LHCN-M2 (cell line): ENCODE results near the gene LAPTM4A. TPM values are rescaled to one million over a fixed set of nuclear protein-coding genes. Genes with fewer than 3 reads are reported as not detected.

Experiments
- DNase-seq: peaks from one replicate; pipeline ENCODE4 v3.0.0-alpha.2; 2012; ENCODE audit warnings: low read depth
- total RNA-seq: library from RNA; depleted of rRNA; stranded (reverse); fragments of >200 nt; gene quantifications from 2 replicates; pipeline ENCODE4 v1.2.3, GENCODE V29; 2014

LAPTM4A gene
- total RNA-seq, 1 experiment from 2014 or later = 174 TPM

- DNase-seq = no peak
Observed at GRCh38 chr2:20021405-20022009, 29.9 kb downstream of the LAPTM4A start.

DNA sequence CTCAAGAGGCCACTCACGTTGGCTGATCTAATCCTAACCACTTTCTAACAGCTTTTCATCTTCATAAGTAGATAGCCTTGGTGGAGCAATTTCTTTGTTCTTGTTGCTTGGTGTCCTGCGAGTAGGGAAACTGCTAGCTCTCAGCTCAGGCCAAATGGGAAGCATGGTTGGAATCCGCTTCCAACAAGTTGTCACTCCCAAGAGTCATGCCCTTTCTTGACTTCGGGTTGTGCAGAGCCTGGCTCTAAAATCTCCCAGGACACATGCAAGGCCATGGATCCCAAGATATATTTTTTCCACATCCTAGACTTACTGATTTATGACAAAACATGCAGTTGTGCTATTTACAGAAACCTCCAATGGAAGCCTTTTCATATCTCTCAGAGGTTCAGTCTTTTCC lies 31.7 kb downstream of the LAPTM4A start:
- no peak for DNase-seq

DNA sequence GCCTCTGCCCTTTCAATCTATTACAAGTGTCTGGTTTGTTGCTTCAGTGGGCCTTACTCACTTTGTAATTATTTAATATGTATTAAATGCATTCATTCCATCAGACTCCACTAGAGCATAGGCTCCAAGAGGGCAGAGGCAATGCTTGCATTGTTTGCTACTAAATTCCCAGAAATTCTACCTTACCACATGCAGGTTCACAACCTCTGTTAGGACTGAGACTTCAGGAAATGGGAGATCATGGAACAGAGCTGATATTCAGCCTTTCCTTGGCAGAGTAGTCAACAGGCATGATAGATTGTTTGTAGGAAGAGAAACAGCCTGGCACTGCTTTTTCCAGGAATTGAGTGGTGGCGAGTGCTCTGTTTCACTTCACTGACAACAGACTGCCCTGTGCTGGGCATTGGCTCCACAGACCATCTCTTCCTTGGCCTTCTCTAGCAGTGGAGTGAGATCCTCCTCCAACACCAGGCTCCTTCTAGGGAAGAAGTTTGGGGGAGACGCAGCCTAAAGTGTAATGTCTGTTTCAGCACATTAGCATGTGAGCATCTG lies 32.8 kb downstream of the LAPTM4A start:
- DNase-seq = no peak

DNA sequence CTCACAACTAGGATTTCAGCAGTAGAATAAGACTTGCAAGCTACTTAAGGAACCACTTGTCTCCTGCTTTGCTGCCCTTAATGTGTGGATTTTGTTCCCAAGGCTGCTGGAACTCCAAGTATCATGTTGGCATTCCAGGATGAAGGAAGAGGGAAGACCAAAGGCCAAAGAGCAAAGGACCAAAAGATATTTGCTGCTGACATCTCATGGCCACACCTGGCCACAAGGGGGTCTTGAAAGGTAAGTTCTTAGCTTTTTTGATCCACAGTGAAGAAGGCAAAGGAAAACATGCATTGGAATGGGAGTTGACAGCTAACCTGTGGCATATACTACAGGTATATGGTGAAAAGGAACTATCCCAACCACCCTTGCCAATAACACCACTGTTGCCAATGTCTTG lies 35.1 kb downstream of the LAPTM4A start:
- DNase-seq = no peak

DNA sequence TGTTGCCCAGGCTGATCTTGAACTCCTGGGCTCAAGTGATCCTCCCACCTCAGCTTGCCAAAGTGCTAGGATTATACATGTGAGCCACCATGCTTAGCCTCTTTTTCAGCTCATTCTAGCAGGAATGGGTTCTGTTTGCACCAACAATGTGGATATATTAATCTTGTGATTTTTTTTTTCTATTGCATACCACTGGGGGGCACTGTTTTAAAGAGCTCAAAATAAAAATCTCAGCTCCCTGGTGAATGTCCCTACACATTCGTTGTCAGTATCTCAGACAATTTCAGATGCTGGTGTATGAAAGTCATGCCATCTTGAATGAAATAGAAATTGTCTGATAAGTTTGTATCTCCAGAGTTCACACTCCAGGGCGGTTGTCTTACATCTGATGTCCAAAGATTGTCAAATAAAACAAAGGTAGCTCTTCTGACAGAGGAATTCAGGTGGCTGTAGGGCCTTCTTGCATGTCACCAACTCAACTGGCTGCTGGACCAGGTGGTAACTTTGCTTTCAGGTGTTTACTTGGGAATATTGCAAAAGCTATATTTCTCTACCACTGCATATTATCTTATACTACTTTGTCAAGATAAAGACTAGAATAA lies 35.8 kb downstream of the LAPTM4A start:
- peak; percentile 68 for DNase-seq

DNA sequence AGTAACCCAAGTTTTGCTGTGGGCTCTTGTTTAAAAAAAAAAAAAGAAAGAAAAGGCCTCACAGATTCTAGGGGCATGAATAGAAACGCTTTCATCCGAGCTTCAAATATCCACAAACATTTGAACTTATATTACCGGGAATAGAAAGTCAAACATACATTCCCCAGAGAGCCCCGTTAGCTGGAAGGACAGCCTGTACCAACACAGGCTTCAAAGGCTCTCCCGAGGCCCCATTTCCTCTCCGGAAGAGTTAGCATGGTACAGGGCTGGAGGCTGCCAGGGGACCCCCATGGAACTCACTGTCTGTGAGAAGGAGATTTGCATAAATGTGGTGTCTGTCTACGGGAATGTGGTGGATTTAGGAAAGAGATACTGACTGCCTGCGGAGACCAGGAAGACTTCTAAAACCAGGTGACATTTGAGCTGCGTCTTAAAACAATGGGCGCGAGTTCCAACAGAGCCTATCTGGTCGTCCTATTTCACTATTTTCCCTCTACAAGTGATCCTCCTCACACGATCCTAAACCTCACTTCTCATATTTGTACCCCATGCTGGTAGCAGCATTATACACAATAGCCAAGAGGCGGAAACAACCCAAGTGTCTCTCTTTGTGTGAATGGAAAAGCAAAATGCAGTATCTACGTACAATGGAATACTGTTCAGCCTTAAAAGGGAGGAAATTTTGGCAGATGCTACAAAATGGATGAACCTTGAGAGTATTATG lies 38.1 kb downstream of the LAPTM4A start:
- DNase-seq = no peak

DNA sequence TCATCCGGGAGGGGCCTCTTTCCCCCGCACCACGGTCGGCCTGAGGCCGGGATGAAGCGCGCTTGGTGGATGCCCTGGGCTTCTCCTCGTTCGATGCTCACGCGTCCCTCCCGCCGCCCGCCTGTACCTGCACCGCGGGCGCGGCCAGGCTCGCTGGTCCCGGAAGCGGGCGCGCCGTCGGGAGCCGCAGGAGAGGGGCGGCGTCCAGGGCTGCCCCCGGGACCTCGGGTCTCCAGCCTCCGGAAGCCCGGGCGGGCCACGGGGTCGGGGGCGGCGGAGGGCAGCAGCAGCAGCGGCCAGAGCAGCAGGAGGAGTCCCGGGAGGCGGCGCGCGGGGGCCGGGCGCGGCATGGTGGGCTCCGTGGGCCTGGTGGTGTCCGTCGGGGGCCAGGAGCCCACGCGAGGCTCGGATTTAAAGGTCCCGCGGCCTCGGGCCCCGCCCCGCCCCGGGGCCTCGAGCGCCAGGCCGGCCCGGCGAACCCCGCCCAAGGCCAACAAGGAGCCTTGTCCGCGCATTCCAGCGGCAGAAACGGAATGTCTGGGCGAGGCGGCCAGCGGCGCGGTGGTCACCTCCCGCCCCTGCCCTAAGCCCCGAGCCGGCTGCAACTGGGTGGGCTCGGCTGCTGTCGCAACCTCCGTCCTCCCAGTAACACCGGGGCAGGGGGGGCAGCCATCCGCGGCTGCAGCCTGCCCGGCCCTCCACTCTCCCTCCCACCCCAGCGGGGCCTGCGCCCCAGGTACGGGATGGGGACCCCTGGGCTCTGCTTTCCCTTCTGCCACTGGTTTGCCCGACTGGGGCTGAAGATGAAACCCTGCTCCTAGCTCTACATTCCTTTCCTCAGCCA lies 38.9 kb downstream of the LAPTM4A start, which contains the start of gene MATN3:
TSS of gene MATN3 (minus strand) at position 387 of the 844 bp plus-strand sequence. CDS start at position 350, 37 bp downstream.
- peak; percentile 39 for DNase-seq

DNA sequence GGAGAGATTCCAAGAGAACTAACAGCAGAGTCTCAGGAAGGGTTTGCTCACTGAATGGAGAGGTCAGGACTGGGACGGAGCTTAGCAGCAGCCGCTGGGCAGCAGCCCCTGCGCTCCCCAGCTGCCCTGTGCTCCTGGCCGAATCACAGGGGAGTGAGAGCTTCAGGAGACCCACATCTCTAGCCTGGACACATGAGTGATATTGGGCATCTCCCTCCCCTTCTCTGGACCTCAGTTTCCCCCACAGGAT lies 39.5 kb downstream of the LAPTM4A start:
- no peak for DNase-seq

GRCh38 chr2:20011276-20012031 lies 40.0 kb downstream of the LAPTM4A start:
- DNase-seq = no peak

DNA sequence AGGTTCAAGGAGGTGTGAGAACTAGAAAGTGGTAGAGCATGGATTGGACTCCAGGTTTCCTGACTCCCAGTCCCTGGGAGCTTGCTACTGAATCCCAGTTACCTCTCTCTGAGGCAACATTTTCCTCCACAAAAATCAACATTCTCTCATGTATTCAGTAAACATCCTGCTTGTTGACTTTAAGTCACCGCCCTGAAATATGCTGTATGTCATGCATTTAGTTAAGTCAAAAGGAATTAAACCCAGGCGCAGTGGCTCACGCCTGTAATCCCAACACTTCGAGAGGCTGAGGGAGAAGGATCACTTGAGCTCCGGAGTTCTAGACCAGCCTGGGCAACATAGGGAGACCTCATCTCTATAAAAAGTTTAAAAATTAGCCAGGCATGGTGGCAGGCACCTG lies 42.7 kb downstream of the LAPTM4A start:
- DNase-seq = no peak

GRCh38 chr2:20005891-20006470 lies 45.4 kb downstream of the LAPTM4A start:
- DNase-seq = no peak

DNA sequence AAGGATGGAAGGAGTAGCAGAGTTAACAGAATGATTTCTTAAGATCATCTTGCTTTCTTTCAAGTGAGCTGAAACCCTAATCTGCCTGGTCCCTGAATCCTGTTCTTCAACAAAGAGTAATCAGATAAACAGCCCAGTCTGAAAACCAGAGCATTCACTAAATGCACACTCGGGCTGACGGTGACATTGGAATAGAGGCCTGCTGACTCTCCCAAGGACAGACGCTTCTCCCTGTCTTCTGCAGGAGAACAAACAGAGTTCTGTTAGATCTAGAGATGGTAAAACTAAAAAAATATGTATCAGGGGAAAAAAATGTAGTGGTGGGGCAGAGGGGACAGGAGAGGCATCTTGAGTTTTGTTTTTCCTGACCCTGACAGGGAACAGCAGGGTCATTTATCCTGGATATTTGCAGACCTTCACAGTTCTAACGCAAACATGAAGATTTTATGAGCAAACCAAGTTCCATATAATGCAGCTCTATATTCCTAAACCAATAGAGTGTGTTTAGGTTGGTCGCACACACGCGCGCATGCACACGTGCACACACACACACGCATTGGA lies 46.3 kb downstream of the LAPTM4A start:
- no peak for DNase-seq

GRCh38 chr2:20001361-20001863 lies 50.0 kb downstream of the LAPTM4A start:
- no peak for DNase-seq

DNA sequence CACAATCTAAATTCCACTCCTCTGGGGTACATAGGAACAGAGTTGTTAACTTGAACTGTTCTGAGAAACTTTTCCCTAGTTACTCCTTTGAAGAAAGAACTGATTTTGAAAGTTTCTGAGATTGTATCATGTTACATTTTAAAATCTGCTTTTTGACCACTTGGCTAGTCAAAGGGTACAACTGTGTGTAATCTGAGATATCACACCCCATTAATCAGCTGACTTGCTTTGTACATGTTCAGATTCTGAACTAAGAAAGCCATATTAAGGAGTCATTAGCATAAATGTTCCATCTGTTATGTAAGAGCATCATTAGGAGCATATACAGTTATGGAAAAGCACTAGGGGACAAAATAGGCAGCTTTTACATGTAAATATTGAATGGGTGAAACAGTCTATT lies 57.7 kb downstream of the LAPTM4A start:
- peak; percentile 15 for DNase-seq

DNA sequence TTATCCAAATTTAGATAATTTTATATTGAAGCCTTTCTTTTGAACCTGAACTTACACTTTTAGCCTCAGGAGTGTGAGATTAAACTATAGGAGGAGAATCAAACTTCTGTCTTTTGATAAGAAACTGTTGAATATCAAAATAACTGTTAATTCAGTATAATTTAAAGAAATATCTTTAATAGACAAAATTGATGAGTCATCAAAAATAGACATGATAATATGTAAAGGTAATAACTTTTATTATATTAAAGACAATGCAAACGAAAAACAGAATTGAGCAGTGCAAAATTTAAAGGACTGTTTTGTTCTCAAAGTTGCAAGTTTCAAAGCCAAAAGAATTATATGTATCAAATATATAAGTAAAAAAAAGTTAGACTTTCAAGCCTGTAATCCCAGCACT lies 59.5 kb downstream of the LAPTM4A start:
- DNase-seq = no peak

GRCh38 chr2:19990416-19990728 lies 61.1 kb downstream of the LAPTM4A start:
- DNase-seq = no peak

DNA sequence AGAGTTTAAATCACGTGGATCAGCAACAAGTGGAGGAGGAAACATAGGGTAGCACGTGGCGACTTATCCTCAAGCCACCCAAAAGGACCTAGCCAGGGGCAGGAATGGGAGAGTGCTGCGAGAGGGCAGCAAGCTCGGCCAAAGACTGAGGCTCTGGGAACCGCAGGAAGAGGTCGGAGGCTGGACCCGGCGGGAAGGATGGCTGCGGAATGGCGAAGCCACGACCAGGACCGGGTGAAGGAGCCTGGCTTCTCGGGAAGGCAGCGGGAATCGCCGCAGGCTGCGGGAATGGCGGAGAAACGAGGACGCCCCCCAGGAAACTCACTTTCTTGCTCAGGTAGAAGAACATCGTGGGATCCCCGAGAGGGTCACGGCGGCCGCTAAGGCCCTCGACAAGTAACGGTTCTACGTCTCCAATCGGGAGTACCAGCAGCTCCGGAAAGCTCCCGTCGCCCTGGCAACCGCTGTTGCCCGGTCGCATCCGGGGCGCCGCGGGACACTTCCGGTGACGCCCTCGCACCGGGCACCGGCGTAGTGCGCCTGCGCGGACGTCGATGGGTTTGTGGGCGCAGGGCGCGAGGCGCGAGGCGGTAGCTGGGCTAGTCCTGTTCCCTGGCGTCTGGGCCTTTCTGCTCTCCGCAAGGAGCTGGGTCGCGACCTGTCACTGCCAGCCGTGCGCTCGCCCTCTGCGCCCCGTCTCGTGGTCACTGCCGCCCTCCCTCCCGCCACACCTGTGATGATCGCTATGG lies 61.6 kb downstream of the LAPTM4A start, which contains the start of gene WDR35:
TSS of gene WDR35 (minus strand) at position 439 of the 749 bp plus-strand sequence. CDS start at position 349, 90 bp downstream.
- peak; percentile 86 for DNase-seq

GRCh38 chr2:19989342-19989666 lies 62.1 kb downstream of the LAPTM4A start:
- DNase-seq = no peak

DNA sequence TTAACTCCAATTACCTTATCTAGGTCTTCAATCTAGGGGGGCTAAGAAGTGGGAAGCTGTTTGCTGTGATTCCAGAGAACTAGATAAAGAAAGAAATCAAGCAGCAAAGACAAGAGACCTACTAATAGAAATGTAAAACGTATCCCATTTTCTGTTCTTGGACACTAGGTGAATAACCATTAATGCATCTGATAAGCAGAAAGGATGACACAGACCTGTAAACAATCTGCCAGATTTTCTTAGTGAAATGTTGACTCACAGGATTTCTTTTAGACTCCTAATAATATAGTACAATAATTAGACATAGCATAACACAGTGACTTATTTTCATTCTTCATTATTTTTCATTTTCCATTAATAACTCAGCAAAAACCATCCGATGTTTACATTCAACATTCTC lies 62.8 kb downstream of the LAPTM4A start:
- no peak for DNase-seq

DNA sequence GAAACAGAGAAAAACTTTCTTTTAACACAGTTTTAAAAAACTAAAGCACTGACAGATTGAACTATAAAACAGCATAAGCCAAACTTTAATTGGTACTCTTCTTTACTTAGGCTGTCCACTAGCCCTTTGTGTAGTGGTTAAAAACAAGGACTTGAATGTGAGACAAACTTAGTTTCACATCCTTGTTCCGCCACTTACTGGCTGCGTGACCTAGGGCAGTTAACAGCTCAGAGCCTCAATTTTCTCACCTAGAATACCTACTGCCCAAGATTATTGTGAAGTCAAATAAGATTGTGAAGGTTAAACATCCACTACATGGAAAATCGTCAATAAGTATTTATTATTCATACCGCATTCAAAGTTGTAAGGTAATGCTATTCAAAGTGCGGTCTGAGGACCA lies 63.5 kb downstream of the LAPTM4A start:
- DNase-seq = no peak
